IPS-18a (cell line): ENCODE data around the gene GPR158.

Experiments used
- H3K27ac ChIP-seq: one replicate; pipeline ENCODE4 v1.5.1; 2013; ENCODE audit warnings: low read length
- H3K27me3 ChIP-seq: one replicate; pipeline ENCODE4 v1.6.1; 2013; ENCODE audit warnings: mild to moderate bottlenecking, low read length; ENCODE audit not compliant: control insufficient read depth, insufficient read depth
- H3K36me3 ChIP-seq: one replicate; pipeline ENCODE4 v1.6.1; 2013; ENCODE audit warnings: low read depth, low read length; ENCODE audit not compliant: control insufficient read depth
- H3K4me1 ChIP-seq: one replicate; pipeline ENCODE4 v1.6.1; 2013; ENCODE audit warnings: low read depth, low read length; ENCODE audit not compliant: control insufficient read depth
- H3K4me3 ChIP-seq: one replicate; pipeline ENCODE4 v1.5.1; 2013; ENCODE audit warnings: low read length
- H3K9ac ChIP-seq: one replicate; pipeline ENCODE4 v1.6.1; 2013; ENCODE audit warnings: mild to moderate bottlenecking, low read length, moderate library complexity
- H3K9me3 ChIP-seq: one replicate; pipeline ENCODE4 v1.6.1; 2013; ENCODE audit warnings: low read depth, low read length; ENCODE audit not compliant: control insufficient read depth

GPR158 gene

DNA sequence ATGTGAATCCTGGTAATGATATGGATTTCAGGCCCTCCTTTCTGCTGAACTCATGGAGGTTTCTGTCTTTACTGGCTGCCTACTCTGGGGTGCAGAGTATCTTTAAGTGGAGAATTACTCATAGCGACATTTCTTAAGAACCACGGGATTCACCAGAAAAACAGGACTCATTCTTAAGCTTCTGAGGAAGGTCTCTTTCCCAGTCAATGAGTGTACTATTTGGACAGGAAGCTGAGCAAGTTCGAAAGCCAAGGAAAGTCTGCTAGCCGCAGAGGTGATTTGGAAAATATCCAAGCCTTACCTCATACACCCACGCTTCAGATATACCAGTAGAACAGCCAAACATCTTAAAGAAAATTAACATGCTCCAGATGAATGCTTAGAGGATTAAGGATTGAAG lies 381.7 kb downstream of the GPR158 start:
- Histone ChIP-seq H3K27ac (no peak overlapping the region), H3K4me3 (no peak overlapping the region), H3K9ac (no peak overlapping the region), H3K36me3 (no peaks in the 10 kb centered on the region), H3K27me3 (no peaks in the 10 kb centered on the region), H3K4me1 (no peaks in the 10 kb centered on the region), H3K9me3 (no peaks in the 10 kb centered on the region)

DNA sequence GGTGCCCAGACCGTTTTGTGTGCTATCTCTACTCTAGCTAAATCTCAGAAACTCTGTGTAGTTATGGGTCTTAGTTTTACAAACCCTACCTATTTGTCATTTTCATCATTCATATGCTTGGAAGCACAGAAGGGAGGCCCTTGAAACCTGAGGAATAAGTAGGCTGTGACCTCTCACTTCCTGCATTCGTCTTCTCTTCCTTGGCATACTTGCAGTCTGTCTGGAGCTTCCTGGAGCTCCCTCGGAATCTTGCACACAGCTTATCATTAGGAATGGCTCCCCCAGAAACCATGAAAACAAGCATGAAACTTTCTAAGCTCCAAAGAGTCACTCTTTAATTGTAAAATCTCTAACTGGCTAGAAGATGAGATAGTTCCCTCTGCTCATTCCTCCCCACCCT lies 382.3 kb downstream of the GPR158 start:
- no peak overlapping the region for H3K9ac ChIP-seq
- H3K4me3 ChIP-seq, result no peak overlapping the region
- no peaks in the 10 kb centered on the region for H3K9me3 ChIP-seq
- no peaks in the 10 kb centered on the region for H3K27me3 ChIP-seq
- H3K36me3 ChIP-seq, result no peaks in the 10 kb centered on the region
- H3K4me1 ChIP-seq, result peaks cover 4% of the 10 kb centered on the region
- H3K27ac ChIP-seq, result no peak overlapping the region

DNA sequence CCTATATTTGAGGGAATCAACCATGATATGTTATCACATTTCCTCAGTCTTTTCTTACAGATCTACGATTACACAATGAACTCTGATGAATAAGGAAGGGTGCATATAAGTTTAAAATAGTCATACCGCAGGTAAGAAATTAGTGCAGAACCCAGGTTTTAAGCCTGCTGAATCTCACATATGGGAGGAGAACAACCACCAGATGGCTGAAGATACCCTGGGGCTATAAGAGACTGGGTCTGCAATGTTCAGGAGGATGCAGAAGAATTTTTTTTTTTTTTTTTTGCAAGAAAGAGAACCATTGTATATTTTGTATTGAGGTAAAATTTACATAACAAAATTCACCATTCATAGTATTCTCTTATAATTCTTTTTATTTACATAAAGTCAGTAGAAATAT lies 387.0 kb downstream of the GPR158 start:
- no peaks in the 10 kb centered on the region for H3K27me3 ChIP-seq
- H3K9ac ChIP-seq, result no peak overlapping the region
- peaks cover 8% of the 10 kb centered on the region for H3K4me1 ChIP-seq
- H3K27ac ChIP-seq, result no peak overlapping the region
- no peaks in the 10 kb centered on the region for H3K9me3 ChIP-seq
- no peaks in the 10 kb centered on the region for H3K36me3 ChIP-seq
- no peak overlapping the region for H3K4me3 ChIP-seq

DNA sequence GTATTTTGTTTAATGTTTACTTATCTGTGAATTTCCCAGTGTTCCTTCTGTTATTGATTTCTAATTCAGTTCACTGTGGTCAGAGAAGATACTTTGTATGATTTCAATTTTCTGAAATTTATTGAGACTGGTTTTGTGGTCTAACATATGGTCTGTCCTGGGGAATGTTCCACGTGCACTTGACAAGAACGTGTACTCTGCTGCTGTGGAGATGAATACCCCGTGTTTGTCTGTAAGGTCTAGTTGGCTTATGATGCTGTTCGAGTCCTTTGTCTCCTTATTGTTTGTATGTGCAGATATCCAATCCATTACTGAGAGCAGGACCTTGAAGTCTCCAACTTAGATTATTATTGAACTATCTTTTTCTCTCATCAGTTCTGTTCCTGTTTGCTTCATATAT lies 387.7 kb downstream of the GPR158 start:
- H3K9ac ChIP-seq, result no peak overlapping the region

DNA sequence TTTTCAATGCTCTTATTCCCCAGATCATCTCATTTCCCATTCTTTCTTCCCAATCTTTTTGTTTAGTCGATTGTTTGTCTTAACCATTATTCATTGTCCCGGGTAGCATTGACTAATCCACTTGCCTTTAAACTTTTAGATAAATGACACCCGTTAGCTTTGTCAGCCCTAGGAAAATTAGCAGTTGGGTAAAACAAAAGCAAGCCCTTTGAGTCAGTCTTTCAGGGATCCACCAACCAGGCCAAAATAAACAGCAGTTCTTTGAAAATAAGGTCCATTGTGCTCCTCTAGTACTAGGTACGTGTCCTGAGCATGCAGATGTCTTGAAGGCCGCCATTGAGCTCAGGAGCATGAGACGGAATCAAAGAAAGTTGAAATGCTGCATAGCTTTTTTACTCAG lies 389.6 kb downstream of the GPR158 start:
- Histone ChIP-seq H3K4me3 (no peak overlapping the region), H3K27me3 (no peaks in the 10 kb centered on the region), H3K4me1 (peaks cover 8% of the 10 kb centered on the region)

More for the DNA sequence above, 387.7 kb downstream of the GPR158 start:
- Histone ChIP-seq H3K27me3 (no peaks in the 10 kb centered on the region), H3K9me3 (no peaks in the 10 kb centered on the region), H3K36me3 (no peaks in the 10 kb centered on the region), H3K4me3 (no peak overlapping the region), H3K4me1 (peaks cover 8% of the 10 kb centered on the region), H3K27ac (no peak overlapping the region)

DNA sequence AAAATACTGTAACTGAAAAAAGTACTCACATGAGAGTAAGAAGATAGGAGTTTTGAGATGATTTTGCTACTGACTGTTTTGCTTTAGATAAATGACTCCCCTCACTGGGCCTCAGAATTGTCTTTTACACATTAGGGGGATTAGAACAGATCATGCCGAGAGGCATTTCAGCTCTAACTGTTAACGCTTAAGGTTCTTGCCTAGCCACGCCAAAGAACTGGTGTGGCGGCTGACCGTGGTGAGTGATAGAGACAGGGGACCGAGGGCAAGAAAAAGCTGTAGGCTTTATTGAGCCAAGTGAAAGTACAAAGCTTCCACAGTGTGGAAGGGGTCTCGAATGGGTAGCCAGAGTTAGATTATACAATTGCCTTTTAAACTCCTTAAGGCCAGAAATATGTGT lies 390.8 kb downstream of the GPR158 start:
- Histone ChIP-seq H3K27me3 (no peaks in the 10 kb centered on the region), H3K4me3 (no peak overlapping the region), H3K9ac (no peak overlapping the region), H3K36me3 (no peaks in the 10 kb centered on the region), H3K27ac (no peak overlapping the region), H3K4me1 (peaks cover 8% of the 10 kb centered on the region), H3K9me3 (no peaks in the 10 kb centered on the region)

More for the DNA sequence above, 389.6 kb downstream of the GPR158 start:
- Histone ChIP-seq H3K36me3 (no peaks in the 10 kb centered on the region), H3K9ac (no peak overlapping the region), H3K9me3 (no peaks in the 10 kb centered on the region), H3K27ac (no peak overlapping the region)

GRCh38 chr10:25573316-25573715 lies 398.5 kb downstream of the GPR158 start:
- no peaks in the 10 kb centered on the region for H3K4me1 ChIP-seq
- no peaks in the 10 kb centered on the region for H3K9me3 ChIP-seq
- no peak overlapping the region for H3K9ac ChIP-seq
- H3K27me3 ChIP-seq, result no peaks in the 10 kb centered on the region
- no peak overlapping the region for H3K4me3 ChIP-seq
- H3K27ac ChIP-seq, result no peak overlapping the region
- H3K36me3 ChIP-seq, result no peaks in the 10 kb centered on the region

- Histone ChIP-seq H3K9ac (no peak overlapping the region), H3K4me3 (no peak overlapping the region), H3K4me1 (no peaks in the 10 kb centered on the region), H3K36me3 (no peaks in the 10 kb centered on the region), H3K27me3 (no peaks in the 10 kb centered on the region), H3K27ac (no peak overlapping the region), H3K9me3 (no peaks in the 10 kb centered on the region)
Observed at GRCh38 chr10:25575343-25575742, 400.5 kb downstream of the GPR158 start.

- Histone ChIP-seq H3K27ac (no peak overlapping the region), H3K36me3 (no peaks in the 10 kb centered on the region), H3K27me3 (no peaks in the 10 kb centered on the region), H3K9me3 (no peaks in the 10 kb centered on the region), H3K9ac (no peak overlapping the region), H3K4me1 (no peaks in the 10 kb centered on the region), H3K4me3 (no peak overlapping the region)
Observed at GRCh38 chr10:25578061-25578460, 403.3 kb downstream of the GPR158 start.

DNA sequence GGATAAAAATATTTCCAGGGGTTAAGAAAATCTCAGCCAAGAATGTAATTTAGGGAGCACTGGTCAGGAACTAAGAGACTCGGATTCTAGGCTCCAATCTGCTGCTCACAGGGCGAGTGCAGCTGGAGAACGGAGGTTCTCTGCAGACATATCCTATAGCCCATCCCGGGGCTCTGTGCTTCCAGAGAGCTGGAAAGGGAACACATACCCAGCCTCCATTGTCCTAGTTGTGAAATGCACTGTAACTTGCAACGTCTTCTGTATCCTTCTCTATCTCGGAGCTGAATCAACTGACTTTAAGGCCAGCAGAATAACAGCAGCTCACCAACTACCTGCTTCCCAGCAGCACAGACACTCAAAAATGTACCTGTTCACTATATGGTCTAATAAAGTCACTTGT lies 408.2 kb downstream of the GPR158 start:
- no peak overlapping the region for H3K4me3 ChIP-seq
- no peaks in the 10 kb centered on the region for H3K36me3 ChIP-seq
- H3K27me3 ChIP-seq, result no peaks in the 10 kb centered on the region
- no peaks in the 10 kb centered on the region for H3K9me3 ChIP-seq
- H3K4me1 ChIP-seq, result no peaks in the 10 kb centered on the region
- H3K9ac ChIP-seq, result no peak overlapping the region
- no peak overlapping the region for H3K27ac ChIP-seq

DNA sequence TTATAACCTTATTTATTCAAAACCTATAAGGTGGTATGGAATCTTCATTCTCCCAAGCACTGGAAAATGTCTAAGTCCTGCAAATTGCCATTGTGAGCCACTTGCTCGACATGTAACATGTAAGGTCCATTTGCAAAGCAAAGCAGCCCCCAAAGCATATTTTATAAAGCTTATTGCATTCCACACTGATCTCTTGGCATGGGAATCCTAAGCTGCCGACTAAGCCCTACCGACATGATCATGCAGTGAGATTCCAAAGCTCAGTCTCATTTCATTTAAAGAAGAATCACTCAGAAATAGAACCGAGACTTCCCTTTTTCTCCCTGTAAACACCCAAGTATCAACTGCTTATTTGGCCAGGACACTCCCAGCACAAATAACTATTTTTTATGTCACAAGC lies 425.9 kb downstream of the GPR158 start:
- no peaks in the 10 kb centered on the region for H3K4me1 ChIP-seq
- H3K9ac ChIP-seq, result no peak overlapping the region
- H3K4me3 ChIP-seq, result no peak overlapping the region
- no peaks in the 10 kb centered on the region for H3K36me3 ChIP-seq
- H3K27me3 ChIP-seq, result no peaks in the 10 kb centered on the region
- H3K27ac ChIP-seq, result no peak overlapping the region
- H3K9me3 ChIP-seq, result no peaks in the 10 kb centered on the region

DNA sequence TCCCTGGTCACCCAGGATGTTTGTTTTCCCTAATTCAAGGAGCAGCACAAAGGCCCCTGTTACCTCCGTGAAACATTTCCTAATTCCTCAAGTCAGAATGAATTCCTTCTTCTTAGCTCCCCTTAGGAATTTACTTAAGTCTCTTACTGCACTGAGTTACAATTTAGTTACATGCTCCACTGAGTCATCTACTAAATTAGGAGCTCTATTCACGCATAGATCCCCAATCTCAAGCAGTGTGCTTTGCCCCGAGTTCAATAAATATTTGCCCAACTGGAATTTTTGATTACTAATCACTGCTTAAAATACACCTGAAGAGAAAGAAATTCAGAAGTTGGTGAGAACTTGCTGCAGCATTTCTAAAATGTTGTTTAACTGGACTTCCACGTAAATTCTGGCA lies 429.8 kb downstream of the GPR158 start:
- Histone ChIP-seq H3K9ac (no peak overlapping the region), H3K9me3 (no peaks in the 10 kb centered on the region), H3K4me3 (no peak overlapping the region), H3K4me1 (no peaks in the 10 kb centered on the region), H3K27me3 (no peaks in the 10 kb centered on the region), H3K27ac (no peak overlapping the region), H3K36me3 (no peaks in the 10 kb centered on the region)
